Spleen (tissue), 11 donors: ENCODE measurements around the gene PRDM16. TPM values are rescaled to one million over a fixed set of nuclear protein-coding genes. Genes with fewer than 3 reads are reported as not detected.

ENCODE experiments used
- DNase-seq: peaks from one replicate; pipeline ENCODE4 v3.0.0-alpha.2; 2020
- H3K27ac ChIP-seq, 8 donors: fragments of 200-600 bp; sonication (generic) in 7 of 8; 1 replicate in 4 of 8; 2 replicates in 4 of 8; pipeline versions ENCODE4 v1.5.0 to v1.8.0; 2016 to 2021; ENCODE audit warnings: inconsistent platforms in 4 of 8, mild to moderate bottlenecking in 4 of 8, moderate library complexity in 1 of 8
- H3K27me3 ChIP-seq, 7 donors: fragments of 200-600 bp; sonication (generic) in 6 of 7; replicated peaks in 1 of 7; 1 replicate in 4 of 7; 2 replicates in 3 of 7; pipeline versions ENCODE4 v1.5.0 to v1.8.0; 2016 to 2021; ENCODE audit warnings: inconsistent platforms in 3 of 7, mild to moderate bottlenecking in 1 of 7
- H3K36me3 ChIP-seq, 6 donors: fragments of 200-600 bp; sonication (generic) in 5 of 6; 1 replicate in 4 of 6; 2 replicates in 2 of 6; pipeline versions ENCODE4 v1.5.0 to v1.8.0; 2016 to 2021; ENCODE audit warnings: inconsistent platforms in 2 of 6
- H3K4me1 ChIP-seq, 6 donors: fragments of 200-600 bp; sonication (generic) in 5 of 6; 1 replicate in 3 of 6; 2 replicates in 3 of 6; pipeline versions ENCODE4 v1.5.0 to v1.8.0; 2016 to 2021; ENCODE audit warnings: inconsistent platforms in 3 of 6
- H3K4me3 ChIP-seq, 8 donors: fragments of 200-600 bp; sonication (generic) in 7 of 8; 1 replicate in 4 of 8; 2 replicates in 4 of 8; pipeline versions ENCODE4 v1.5.0 to v1.8.0; 2016 to 2021; ENCODE audit warnings: inconsistent platforms in 4 of 8, mild to moderate bottlenecking in 4 of 8, moderate library complexity in 2 of 8
- H3K9me3 ChIP-seq, 8 donors: fragments of 200-600 bp; sonication (generic) in 7 of 8; 1 replicate in 4 of 8; 2 replicates in 4 of 8; pipeline versions ENCODE4 v1.5.0 to v1.8.0; 2016 to 2021; ENCODE audit warnings: inconsistent platforms in 4 of 8
- CTCF ChIP-seq, 11 experiments: fragments of 200-600 bp in 7 of 11; fragments of 450-650 bp in 4 of 11; sonication (generic) in 4 of 11; IDR thresholded peaks in 8 of 11; conservative IDR thresholded peaks in 3 of 11; 1 replicate in 7 of 11; 2 replicates in 4 of 11; pipeline versions ENCODE4 v1.4.0 to v1.8.0; 2016 to 2021; ENCODE audit warnings: antibody characterized with exemption in 11 of 11, inconsistent platforms in 4 of 11, mild to moderate bottlenecking in 1 of 11
- POLR2A ChIP-seq, 3 donors: fragments of 450-650 bp; IDR thresholded peaks; one replicate each; pipeline ENCODE4 v1.5.1; 2017; ENCODE audit warnings: antibody characterized with exemption in 3 of 3, mild to moderate bottlenecking in 1 of 3
- POLR2AphosphoS5 ChIP-seq, 3 donors: sonication (generic); formaldehyde crosslinking; IDR thresholded peaks; one replicate each; pipeline ENCODE4 v1.5.1; 2017; ENCODE audit warnings: antibody characterized with exemption in 3 of 3
- WGBS, 5 donors: extraction: QIAGEN DNeasy Blood & Tissue Kit in 3 of 5; methylation state at CpG; one replicate each; pipeline versions ENCODE4 v1.1.5 to v1.1.7; 2013 to 2018; 5-methylcytosine and 5-hydroxymethylcytosine counted together
- intact Hi-C: fragments of 100-400 bp; cut with DNase I; formaldehyde crosslinking; loops from one replicate; pipeline ENCODE4 v1.15.0; 2023; ENCODE audit warnings: low total_unique reads
- polyA plus RNA-seq, 3 donors: library from polyadenylated mRNA; stranded (reverse); fragments of 200-250 nt; gene quantifications; one replicate each; pipeline ENCODE4 v1.2.1, GENCODE V29; 2013
- total RNA-seq, 7 donors: library from RNA; depleted of rRNA in 3 of 7; stranded (reverse); fragments of >200 nt in 3 of 7; fragmentation: NEBNext Ultra II Directional in 4 of 7; extraction: Animal tissue kit (Norgen Biotek cat#: 25700) in 4 of 7; gene quantifications; one replicate each; pipeline versions ENCODE4 v1.1.0 to v1.2.1, GENCODE V29; 2016 to 2021
- donor health status: healthy with polysubstance abuse.
- donor health status: DM: no; HTN: no; CAD: no; lungs with moderate emphysema.
- donor health status: DM: no; HTN: no; CAD: no.
- donor health status: Bipolar disorder and iron deficiency.
- donor health status: healthy.
- donor health status: DM: no; HTN: no; CAD: no.
- donor health status: DM: yes; HTN: yes; CAD: no.

PRDM16 gene
- total and polyA plus RNA-seq, 10 donors: 0.43 to 3.2 (median 1.4) TPM

DNA sequence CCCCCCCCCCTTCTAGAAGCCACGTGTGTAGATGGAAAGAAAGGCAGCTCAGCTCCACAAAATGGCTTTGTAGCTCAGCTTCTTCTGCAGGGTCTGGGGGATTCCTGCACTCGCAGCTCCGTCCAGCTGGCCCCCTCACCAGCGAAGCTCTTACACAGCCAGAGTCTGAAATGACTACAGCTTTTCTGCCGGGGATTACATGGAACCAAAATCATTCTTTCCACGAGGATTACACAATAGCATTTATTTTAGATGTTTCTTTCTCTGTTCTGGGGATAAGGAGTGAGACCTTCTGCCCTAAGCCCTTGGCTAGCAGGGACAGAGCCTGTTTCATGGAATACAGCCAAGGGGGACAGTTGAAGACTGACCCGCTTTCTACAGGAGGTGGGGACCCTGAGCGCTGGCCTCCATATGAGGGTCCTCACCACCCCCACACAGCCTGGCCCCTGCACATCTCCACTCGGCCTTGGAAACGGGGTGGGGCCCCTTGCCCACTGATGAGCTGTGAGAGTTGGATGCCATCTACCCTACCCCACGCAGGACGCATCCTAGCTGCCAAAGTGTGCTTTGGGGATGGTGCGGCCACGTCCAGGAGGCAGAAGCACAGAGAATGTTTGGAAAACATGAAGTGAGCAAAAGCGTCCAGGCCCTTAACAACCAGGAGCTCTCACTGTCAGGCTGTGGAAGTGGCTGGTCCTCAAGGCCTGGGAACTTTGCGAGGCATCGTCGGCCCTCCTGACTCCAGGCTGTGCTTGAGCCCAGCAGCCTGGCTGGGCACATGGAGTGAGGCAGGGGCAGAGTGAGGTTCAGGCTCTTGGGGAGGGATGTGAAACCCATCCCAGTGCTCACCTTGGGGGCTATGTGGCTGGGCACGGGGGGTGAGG lies 33.2 kb upstream of the PRDM16 start:
- peaks cover 0 to 49% (median 0%) of the 10 kb centered on the region in 7 donors for H3K27me3 ChIP-seq
- DNase-seq: peak; percentile 38
- H3K4me1 ChIP-seq: peaks cover 0 to 31% (median 4%) of the 10 kb centered on the region in 6 donors
- no peak overlapping the region for H3K27ac ChIP-seq
- intact Hi-C loops: no loop called here
- no peaks in the 10 kb centered on the region for H3K36me3 ChIP-seq
- H3K4me3 ChIP-seq: no peak overlapping the region
- TF ChIP-seq POLR2AphosphoS5 (IDR thresholded peaks at IDR 0.05) (no peak), POLR2A (IDR thresholded peaks at IDR 0.05) (no peak)
- 67 to 79% (median 76%) methylated on average over 17 to 19 of the region's 19 CpGs for WGBS, 5 donors
- H3K9me3 ChIP-seq: no peaks in the 10 kb centered on the region

GRCh38 chr1:3036447-3037280 lies 32.3 kb upstream of the PRDM16 start:
- Histone ChIP-seq H3K4me1 (peaks cover 0 to 31% (median 4%) of the 10 kb centered on the region in 6 donors), H3K27ac (no peak overlapping the region), H3K9me3 (no peaks in the 10 kb centered on the region), H3K36me3 (no peaks in the 10 kb centered on the region), H3K27me3 (peaks cover 0 to 41% (median 0%) of the 10 kb centered on the region in 7 donors), H3K4me3 (no peak overlapping the region)
- WGBS, 5 donors: 62 to 77% (median 66%) methylated on average over 13 to 22 of the region's 22 CpGs
- intact Hi-C loops: no loop called here
- TF ChIP-seq CTCF (IDR thresholded peaks at IDR 0.05 in 8 of 11, conservative IDR thresholded peaks at IDR 0.05 in 3 of 11): no peak
- TF ChIP-seq POLR2A (IDR thresholded peaks at IDR 0.05): no peak
- no peak for TF ChIP-seq POLR2AphosphoS5 (IDR thresholded peaks at IDR 0.05)
- DNase-seq: peak; percentile 47

DNA sequence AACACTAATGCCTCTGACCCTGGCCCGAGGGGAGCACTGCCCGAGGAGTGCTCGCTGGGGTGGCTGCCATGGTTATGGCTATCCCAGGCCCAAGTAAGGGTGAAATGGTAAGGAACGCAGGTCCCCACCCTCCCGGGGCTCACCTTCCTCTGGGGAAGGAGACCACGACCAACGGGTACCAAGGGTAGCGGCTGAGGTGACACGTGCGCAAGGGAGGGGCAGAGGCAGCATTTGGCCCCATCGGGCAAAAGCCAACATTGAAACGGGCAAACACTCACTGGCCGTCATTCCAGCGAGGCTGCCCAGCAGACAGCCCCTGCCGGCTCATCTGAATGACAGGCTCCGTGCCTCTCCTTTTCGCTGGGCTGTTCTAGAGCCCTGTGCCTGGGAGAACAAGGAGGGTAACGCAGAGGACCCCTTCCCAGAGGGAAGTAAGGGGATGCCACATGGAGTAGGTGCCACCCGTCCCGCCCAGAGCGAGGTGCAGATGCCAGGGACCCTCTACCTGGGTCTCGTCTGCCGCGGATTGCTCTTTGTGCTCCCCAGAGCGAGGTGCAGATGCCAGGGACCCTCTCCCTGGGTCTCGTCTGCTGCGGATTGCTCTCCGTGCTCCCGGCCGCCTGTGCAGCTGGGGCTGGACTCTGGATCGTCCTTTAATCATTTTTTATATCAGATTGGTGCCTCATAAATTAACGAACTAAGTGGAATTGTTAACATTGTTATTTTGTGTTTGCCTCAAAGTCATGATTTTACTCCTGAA lies 31.5 kb upstream of the PRDM16 start:
- Histone ChIP-seq H3K27me3 (peaks cover 0 to 38% (median 0%) of the 10 kb centered on the region in 7 donors), H3K27ac (no peak overlapping the region), H3K36me3 (no peaks in the 10 kb centered on the region), H3K4me1 (peaks cover 0 to 31% (median 4%) of the 10 kb centered on the region in 6 donors), H3K9me3 (no peaks in the 10 kb centered on the region), H3K4me3 (no peak overlapping the region)
- WGBS, 5 donors: 86 to 91% (median 89%) methylated on average over 24 to 32 of the region's 32 CpGs
- TF ChIP-seq POLR2A (IDR thresholded peaks at IDR 0.05) (no peak), CTCF (IDR thresholded peaks at IDR 0.05 in 8 of 11, conservative IDR thresholded peaks at IDR 0.05 in 3 of 11) (no peak), POLR2AphosphoS5 (IDR thresholded peaks at IDR 0.05) (no peak)
- peak; percentile 48 for DNase-seq
- intact Hi-C loops: no loop called here

- H3K36me3 ChIP-seq: no peaks in the 10 kb centered on the region
- no peak overlapping the region for H3K27ac ChIP-seq
- no peak overlapping the region for H3K4me3 ChIP-seq
- H3K9me3 ChIP-seq: no peaks in the 10 kb centered on the region
- TF ChIP-seq CTCF (IDR thresholded peaks at IDR 0.05 in 8 of 11, conservative IDR thresholded peaks at IDR 0.05 in 3 of 11): no peak
- TF ChIP-seq POLR2A (IDR thresholded peaks at IDR 0.05): no peak
- no peak for TF ChIP-seq POLR2AphosphoS5 (IDR thresholded peaks at IDR 0.05)
- H3K4me1 ChIP-seq: peaks cover 0 to 31% (median 4%) of the 10 kb centered on the region in 6 donors
- H3K27me3 ChIP-seq: peaks cover 0 to 34% (median 0%) of the 10 kb centered on the region in 7 donors
- intact Hi-C loops: no loop called here
- WGBS, 5 donors: 86 to 94% (median 88%) methylated on average over 10 to 11 of the region's 11 CpGs
- DNase-seq: peak; percentile 46
These were observed 30.9 kb upstream of the PRDM16 start for GRCh38 chr1:3038113-3038551.
